Osteocyte (in vitro differentiated cells): ENCODE data around the gene PCDHGA12. TPM values are rescaled to one million over a fixed set of nuclear protein-coding genes. Genes with fewer than 3 reads are reported as not detected.

ENCODE experiments used
- DNase-seq: peaks from one replicate; pipeline ENCODE4 v3.0.0; 2021; ENCODE audit warnings: mixed read lengths; ENCODE audit not compliant: unreplicated experiment; ENCODE audit errors: extremely low spot score
- H3K27ac Mint-ChIP-seq: one replicate; pipeline ENCODE4 v1.8.0; 2021; ENCODE audit warnings: mild to moderate bottlenecking, mixed read lengths; ENCODE audit not compliant: unreplicated experiment
- H3K27me3 Mint-ChIP-seq: one replicate; pipeline ENCODE4 v1.8.0; 2021; ENCODE audit warnings: mixed read lengths; ENCODE audit not compliant: unreplicated experiment
- H3K36me3 Mint-ChIP-seq: one replicate; pipeline ENCODE4 v1.8.0; 2021; ENCODE audit warnings: mixed read lengths; ENCODE audit not compliant: unreplicated experiment
- H3K4me1 Mint-ChIP-seq: one replicate; pipeline ENCODE4 v1.8.0; 2021; ENCODE audit warnings: mixed read lengths; ENCODE audit not compliant: unreplicated experiment
- H3K4me3 Mint-ChIP-seq: one replicate; pipeline ENCODE4 v1.8.0; 2021; ENCODE audit warnings: mild to moderate bottlenecking, moderate library complexity, mixed read lengths; ENCODE audit not compliant: unreplicated experiment
- H3K9me3 Mint-ChIP-seq: one replicate; pipeline ENCODE4 v1.8.0; 2021; ENCODE audit warnings: mixed read lengths; ENCODE audit not compliant: unreplicated experiment
- total RNA-seq: library from RNA; stranded (reverse); gene quantifications from 2 replicates; pipeline ENCODE4 v1.2.1, GENCODE V29; 2021
- TF ChIP-seq, protein P1 (sequence below): fragments of 200-600 bp; sonication (generic); IDR thresholded peaks from 2 replicates; pipeline ENCODE4 v1.5.0; 2021; ENCODE audit warnings: antibody characterized with exemption, mild to moderate bottlenecking, moderate library complexity

PCDHGA12 gene
- total RNA-seq, 1 donor from 2014 or later, result 2.1 TPM

DNA sequence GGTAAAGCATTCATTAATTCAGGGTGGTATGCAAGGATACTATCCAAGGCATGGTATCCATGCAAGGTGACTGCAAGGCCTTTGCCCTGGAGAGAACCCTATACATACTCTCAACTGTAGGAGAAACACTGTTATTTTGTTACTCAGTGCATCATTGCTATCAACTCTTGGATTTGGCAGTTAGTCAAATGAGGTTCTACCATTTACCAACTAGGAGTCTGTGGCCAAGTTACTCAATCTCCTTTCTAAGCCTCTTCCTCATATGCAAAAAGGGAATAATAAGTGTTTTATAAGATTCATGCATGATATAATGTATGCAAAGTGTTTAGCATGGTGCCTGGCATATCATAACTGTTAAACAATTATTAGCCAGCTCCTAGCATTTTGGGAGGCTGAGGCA, 49.5 kb downstream of the PCDHGA12 start:
- Mint-ChIP-seq H3K9me3 (no peaks in the 10 kb centered on the region), H3K4me3 (no peak overlapping the region), H3K4me1 (peaks cover 65% of the 10 kb centered on the region), H3K27me3 (no peaks in the 10 kb centered on the region), H3K36me3 (peaks cover 27% of the 10 kb centered on the region), H3K27ac (no peak overlapping the region)
- DNase-seq, result no peak
- TF ChIP-seq, protein P1, sequence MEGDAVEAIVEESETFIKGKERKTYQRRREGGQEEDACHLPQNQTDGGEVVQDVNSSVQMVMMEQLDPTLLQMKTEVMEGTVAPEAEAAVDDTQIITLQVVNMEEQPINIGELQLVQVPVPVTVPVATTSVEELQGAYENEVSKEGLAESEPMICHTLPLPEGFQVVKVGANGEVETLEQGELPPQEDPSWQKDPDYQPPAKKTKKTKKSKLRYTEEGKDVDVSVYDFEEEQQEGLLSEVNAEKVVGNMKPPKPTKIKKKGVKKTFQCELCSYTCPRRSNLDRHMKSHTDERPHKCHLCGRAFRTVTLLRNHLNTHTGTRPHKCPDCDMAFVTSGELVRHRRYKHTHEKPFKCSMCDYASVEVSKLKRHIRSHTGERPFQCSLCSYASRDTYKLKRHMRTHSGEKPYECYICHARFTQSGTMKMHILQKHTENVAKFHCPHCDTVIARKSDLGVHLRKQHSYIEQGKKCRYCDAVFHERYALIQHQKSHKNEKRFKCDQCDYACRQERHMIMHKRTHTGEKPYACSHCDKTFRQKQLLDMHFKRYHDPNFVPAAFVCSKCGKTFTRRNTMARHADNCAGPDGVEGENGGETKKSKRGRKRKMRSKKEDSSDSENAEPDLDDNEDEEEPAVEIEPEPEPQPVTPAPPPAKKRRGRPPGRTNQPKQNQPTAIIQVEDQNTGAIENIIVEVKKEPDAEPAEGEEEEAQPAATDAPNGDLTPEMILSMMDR, result no peak

Other genes with a start within 250 kb of the PCDHGA12 start
- 9.0 and 10.8 TPM in 2 replicates for gene PCDHB16, start 248.1 kb upstream of the PCDHGA12 start, total RNA-seq
- gene PCDHB9, start 243.3 kb upstream of the PCDHGA12 start, total RNA-seq, result 3.4 and 4.3 TPM in 2 replicates
- 7.8 and 8.2 TPM in 2 replicates for gene PCDHB10, start 238.2 kb upstream of the PCDHGA12 start, total RNA-seq
- 1.9 and 2.4 TPM in 2 replicates for gene PCDHB11, start 230.9 kb upstream of the PCDHGA12 start, total RNA-seq
- 1.9 and 2.2 TPM in 2 replicates for gene PCDHB12, start 221.8 kb upstream of the PCDHGA12 start, total RNA-seq
- gene PCDHB13, start 216.6 kb upstream of the PCDHGA12 start, total RNA-seq, result 2.2 and 2.4 TPM in 2 replicates
- 8.8 and 9.0 TPM in 2 replicates for gene PCDHB14, start 207.2 kb upstream of the PCDHGA12 start, total RNA-seq
- gene PCDHB15, start 185.1 kb upstream of the PCDHGA12 start, total RNA-seq, result 4.3 and 4.4 TPM in 2 replicates
- 0.50 and 0.81 TPM in 2 replicates for gene SLC25A2, start 126.5 kb upstream of the PCDHGA12 start, total RNA-seq
- gene TAF7, start 109.7 kb upstream of the PCDHGA12 start, total RNA-seq, result 78.7 and 83.8 TPM in 2 replicates
- 0.13 TPM in 1 of 2 replicates, not detected in the other for gene PCDHGA1, start 100.0 kb upstream of the PCDHGA12 start, total RNA-seq
- gene PCDHGA2, start 91.7 kb upstream of the PCDHGA12 start, total RNA-seq, result 0.21 TPM in 1 of 2 replicates, not detected in the other
- gene PCDHGA3, start 86.7 kb upstream of the PCDHGA12 start, total RNA-seq, result not detected in 2 replicates
- gene PCDHGB1, start 80.4 kb upstream of the PCDHGA12 start, total RNA-seq, result 1.4 and 1.8 TPM in 2 replicates
- 0.27 and 0.47 TPM in 2 replicates for gene PCDHGA4, start 75.5 kb upstream of the PCDHGA12 start, total RNA-seq
- gene PCDHGB2, start 70.5 kb upstream of the PCDHGA12 start, total RNA-seq, result 0.50 and 0.59 TPM in 2 replicates
- gene PCDHGA5, start 66.3 kb upstream of the PCDHGA12 start, total RNA-seq, result 0.13 and 0.16 TPM in 2 replicates
- gene PCDHGB3, start 60.3 kb upstream of the PCDHGA12 start, total RNA-seq, result 0.19 and 0.29 TPM in 2 replicates
- 0.18 and 0.21 TPM in 2 replicates for gene PCDHGA6, start 56.6 kb upstream of the PCDHGA12 start, total RNA-seq
- 0.11 TPM in 1 of 2 replicates, not detected in the other for gene PCDHGA7, start 47.8 kb upstream of the PCDHGA12 start, total RNA-seq
- 10.8 and 11.9 TPM in 2 replicates for gene PCDHGB4, start 42.8 kb upstream of the PCDHGA12 start, total RNA-seq
- gene PCDHGA8, start 37.9 kb upstream of the PCDHGA12 start, total RNA-seq, result 0.34 and 0.51 TPM in 2 replicates
- gene PCDHGB5, start 32.6 kb upstream of the PCDHGA12 start, total RNA-seq, result 0.97 and 1.3 TPM in 2 replicates
- gene PCDHGA9, start 27.7 kb upstream of the PCDHGA12 start, total RNA-seq, result 1.6 and 1.9 TPM in 2 replicates
- 70.2 and 71.5 TPM in 2 replicates for gene PCDHGB6, start 22.5 kb upstream of the PCDHGA12 start, total RNA-seq
- gene PCDHGA10, start 17.5 kb upstream of the PCDHGA12 start, total RNA-seq, result 22.4 and 24.0 TPM in 2 replicates
- 6.2 and 8.8 TPM in 2 replicates for gene PCDHGB7, start 12.8 kb upstream of the PCDHGA12 start, total RNA-seq
- 1.9 and 2.2 TPM in 2 replicates for gene PCDHGA11, start 9.5 kb upstream of the PCDHGA12 start, total RNA-seq
- 92.4 and 99.9 TPM in 2 replicates for gene PCDHGC3, start 45.5 kb downstream of the PCDHGA12 start, total RNA-seq
- gene PCDHGC4, start 54.5 kb downstream of the PCDHGA12 start, total RNA-seq, result 2.8 and 3.7 TPM in 2 replicates
- 1.4 and 1.9 TPM in 2 replicates for gene PCDHGC5, start 58.6 kb downstream of the PCDHGA12 start, total RNA-seq
- 50.9 and 52.1 TPM in 2 replicates for gene DIAPH1, start 188.5 kb downstream of the PCDHGA12 start, total RNA-seq
- 62.1 and 67.9 TPM in 2 replicates for gene HDAC3, start 206.3 kb downstream of the PCDHGA12 start, total RNA-seq
- gene RELL2, start 206.5 kb downstream of the PCDHGA12 start, total RNA-seq, result 5.4 and 6.1 TPM in 2 replicates
- gene FCHSD1, start 220.9 kb downstream of the PCDHGA12 start, total RNA-seq, result 23.2 and 28.6 TPM in 2 replicates